ENCODE measurements around the gene SUCLG1.

Gene SUCLG1

GRCh38 chr2:84491256-84491655, 32.2 kb upstream of the SUCLG1 start:
- no peak for DNase-seq (ENCODE audit: insufficient read length, low spot score)
- no peak for FAIRE-seq
- no peak for TF ChIP-seq TAF1 (IDR thresholded peaks at IDR 0.05; ENCODE audit: low read depth, low read length)
- TF ChIP-seq POU2F2 (IDR thresholded peaks at IDR 0.05; ENCODE audit: low read depth, low read length): no peak
- TF ChIP-seq PAX5 (IDR thresholded peaks at IDR 0.05; ENCODE audit: insufficient read depth, low read length, severe bottlenecking): no peak
- TF ChIP-seq SPI1 (IDR thresholded peaks at IDR 0.05; ENCODE audit: low read depth, low read length): no peak
- no peak for TF ChIP-seq POLR2AphosphoS5 (IDR thresholded peaks at IDR 0.05; ENCODE audit: low read depth, low read length)
- no peak for TF ChIP-seq POLR2A (IDR thresholded peaks at IDR 0.05; ENCODE audit: low read depth, low read length)

- FAIRE-seq (no peak), DNase-seq (ENCODE audit: insufficient read length, low spot score) (no peak)
- TF ChIP-seq POLR2AphosphoS5 (IDR thresholded peaks at IDR 0.05; ENCODE audit: low read depth, low read length) (no peak), TAF1 (IDR thresholded peaks at IDR 0.05; ENCODE audit: low read depth, low read length) (no peak), POU2F2 (IDR thresholded peaks at IDR 0.05; ENCODE audit: low read depth, low read length) (no peak), POLR2A (IDR thresholded peaks at IDR 0.05; ENCODE audit: low read depth, low read length) (no peak), SPI1 (IDR thresholded peaks at IDR 0.05; ENCODE audit: low read depth, low read length) (no peak), PAX5 (IDR thresholded peaks at IDR 0.05; ENCODE audit: insufficient read depth, low read length, severe bottlenecking) (no peak)
Measured at GRCh38 chr2:84487298-84487996, 28.4 kb upstream of the SUCLG1 start.

- FAIRE-seq: no peak
- no peak for DNase-seq (ENCODE audit: insufficient read length, low spot score)
- TF ChIP-seq POLR2AphosphoS5 (IDR thresholded peaks at IDR 0.05; ENCODE audit: low read depth, low read length): no peak
- TF ChIP-seq TAF1 (IDR thresholded peaks at IDR 0.05; ENCODE audit: low read depth, low read length): no peak
- no peak for TF ChIP-seq POLR2A (IDR thresholded peaks at IDR 0.05; ENCODE audit: low read depth, low read length)
- no peak for TF ChIP-seq POU2F2 (IDR thresholded peaks at IDR 0.05; ENCODE audit: low read depth, low read length)
- TF ChIP-seq SPI1 (IDR thresholded peaks at IDR 0.05; ENCODE audit: low read depth, low read length): no peak
- no peak for TF ChIP-seq PAX5 (IDR thresholded peaks at IDR 0.05; ENCODE audit: insufficient read depth, low read length, severe bottlenecking)
Measured at GRCh38 chr2:84486441-84487115, 27.5 kb upstream of the SUCLG1 start.

GRCh38 chr2:84483320-84483719, 24.2 kb upstream of the SUCLG1 start:
- FAIRE-seq: no peak
- no peak for DNase-seq (ENCODE audit: insufficient read length, low spot score)
- no peak for TF ChIP-seq SPI1 (IDR thresholded peaks at IDR 0.05; ENCODE audit: low read depth, low read length)
- no peak for TF ChIP-seq POLR2AphosphoS5 (IDR thresholded peaks at IDR 0.05; ENCODE audit: low read depth, low read length)
- TF ChIP-seq TAF1 (IDR thresholded peaks at IDR 0.05; ENCODE audit: low read depth, low read length): no peak
- TF ChIP-seq POU2F2 (IDR thresholded peaks at IDR 0.05; ENCODE audit: low read depth, low read length): no peak
- no peak for TF ChIP-seq POLR2A (IDR thresholded peaks at IDR 0.05; ENCODE audit: low read depth, low read length)
- no peak for TF ChIP-seq PAX5 (IDR thresholded peaks at IDR 0.05; ENCODE audit: insufficient read depth, low read length, severe bottlenecking)

- DNase-seq (ENCODE audit: insufficient read length, low spot score): no peak
- TF ChIP-seq POLR2A (IDR thresholded peaks at IDR 0.05; ENCODE audit: low read depth, low read length) (no peak), POLR2AphosphoS5 (IDR thresholded peaks at IDR 0.05; ENCODE audit: low read depth, low read length) (no peak), POU2F2 (IDR thresholded peaks at IDR 0.05; ENCODE audit: low read depth, low read length) (no peak), TAF1 (IDR thresholded peaks at IDR 0.05; ENCODE audit: low read depth, low read length) (no peak), SPI1 (IDR thresholded peaks at IDR 0.05; ENCODE audit: low read depth, low read length) (no peak), PAX5 (IDR thresholded peaks at IDR 0.05; ENCODE audit: insufficient read depth, low read length, severe bottlenecking) (no peak)
- FAIRE-seq: no peak
Measured at GRCh38 chr2:84482603-84483002, 23.5 kb upstream of the SUCLG1 start.

- no peak for DNase-seq (ENCODE audit: insufficient read length, low spot score)
- TF ChIP-seq TAF1 (IDR thresholded peaks at IDR 0.05; ENCODE audit: low read depth, low read length) (no peak), PAX5 (IDR thresholded peaks at IDR 0.05; ENCODE audit: insufficient read depth, low read length, severe bottlenecking) (no peak), POU2F2 (IDR thresholded peaks at IDR 0.05; ENCODE audit: low read depth, low read length) (no peak)
- FAIRE-seq: no peak
Measured at GRCh38 chr2:84481702-84482101, 22.6 kb upstream of the SUCLG1 start.

- DNase-seq (ENCODE audit: insufficient read length, low spot score) (no peak), FAIRE-seq (no peak)
- TF ChIP-seq POU2F2 (IDR thresholded peaks at IDR 0.05; ENCODE audit: low read depth, low read length) (no peak), PAX5 (IDR thresholded peaks at IDR 0.05; ENCODE audit: insufficient read depth, low read length, severe bottlenecking) (no peak), TAF1 (IDR thresholded peaks at IDR 0.05; ENCODE audit: low read depth, low read length) (no peak), POLR2AphosphoS5 (IDR thresholded peaks at IDR 0.05; ENCODE audit: low read depth, low read length) (no peak), POLR2A (IDR thresholded peaks at IDR 0.05; ENCODE audit: low read depth, low read length) (no peak), SPI1 (IDR thresholded peaks at IDR 0.05; ENCODE audit: low read depth, low read length) (no peak)
Measured at GRCh38 chr2:84478867-84479266, 19.8 kb upstream of the SUCLG1 start.

GRCh38 chr2:84477886-84478285, 18.8 kb upstream of the SUCLG1 start:
- FAIRE-seq: no peak
- TF ChIP-seq TAF1 (IDR thresholded peaks at IDR 0.05; ENCODE audit: low read depth, low read length): no peak
- TF ChIP-seq POLR2A (IDR thresholded peaks at IDR 0.05; ENCODE audit: low read depth, low read length): no peak
- no peak for DNase-seq (ENCODE audit: insufficient read length, low spot score)

- FAIRE-seq (no peak), DNase-seq (ENCODE audit: insufficient read length, low spot score) (no peak)
- TF ChIP-seq POU2F2 (IDR thresholded peaks at IDR 0.05; ENCODE audit: low read depth, low read length): no peak
- TF ChIP-seq PAX5 (IDR thresholded peaks at IDR 0.05; ENCODE audit: insufficient read depth, low read length, severe bottlenecking): no peak
Measured at GRCh38 chr2:84474176-84474575, 15.1 kb upstream of the SUCLG1 start.

All from GM12891 (cell line).